Effector CD8-positive, alpha-beta T cell (primary cell): ENCODE measurements around the gene SSX2.
"Not testable (repeated sequence)": the region's sequence is repeated elsewhere in the genome, so short reads cannot be mapped to it uniquely, and the experiment has no call there.

Experiments
- DNase-seq: peaks from one replicate; lab custom pipeline; 2025; lab: John Stamatoyannopoulos, UW
- total RNA-seq, 4 experiments: gene quantifications; one replicate each; lab custom pipeline; 2026; lab: John Stamatoyannopoulos, UW

Gene SSX2
- total RNA-seq = 0 reads per million in 4 experiments

- not testable (repeated sequence) for DNase-seq
These were observed at the start of gene SSX2 for GRCh38 chrX:52707078-52707477. TSS of gene SSX2 (minus strand) at chrX:52707178. CDS start at chrX:52705749, 1,429 bp downstream.

- DNase-seq = not testable (repeated sequence)
These were observed 44.0 kb upstream of the SSX2 start, which contains the start of gene SSX2B for GRCh38 chrX:52750952-52751351. TSS of gene SSX2B (plus strand) at chrX:52751252. CDS start at chrX:52752681, 1,429 bp downstream.

- not testable (repeated sequence) for DNase-seq
These were observed 14.9 kb downstream of the SSX2 start for GRCh38 chrX:52692034-52692433.

GRCh38 chrX:52662218-52662617 lies 44.8 kb downstream of the SSX2 start:
- DNase-seq = not testable (repeated sequence)

GRCh38 chrX:52655475-52655874 lies 51.5 kb downstream of the SSX2 start:
- DNase-seq = not testable (repeated sequence)

GRCh38 chrX:52654800-52655199 lies 52.2 kb downstream of the SSX2 start, which contains the start of gene SSX7:
TSS of gene SSX7 (minus strand) at chrX:52654900. CDS start at chrX:52653472, 1,428 bp downstream.
- DNase-seq = not testable (repeated sequence)

GRCh38 chrX:52650676-52651075 lies 56.3 kb downstream of the SSX2 start:
- DNase-seq = not testable (repeated sequence)

- DNase-seq = not testable (repeated sequence)
These were observed 58.0 kb downstream of the SSX2 start for GRCh38 chrX:52648956-52649355.
